GM13976 (cell line): ENCODE measurements around the gene CSN3.

Experiments
- DNase-seq: peaks from one replicate; pipeline ENCODE4 v3.0.0; 2012; ENCODE audit warnings: low spot score
- CTCF ChIP-seq: IDR thresholded peaks from 2 replicates; pipeline ENCODE4 v1.5.1; 2012; ENCODE audit warnings: borderline replicate concordance, mild to moderate bottlenecking; ENCODE audit not compliant: insufficient read depth; ENCODE audit errors: extremely low read depth, missing control alignments, control extremely low read depth
- in situ Hi-C: fragments of 300-500 bp; cut with MboI; formaldehyde crosslinking; loops from one replicate; pipeline ENCODE4 v1.12.0; 2022; ENCODE audit warnings: low sequenced_read_pairs, mixed read lengths, inconsistent platforms; ENCODE audit not compliant: unreplicated experiment

The CSN3 gene

GRCh38 chr4:70298051-70298450, 55.7 kb downstream of the CSN3 start:
- in situ Hi-C loops, result no loop called here

GRCh38 chr4:70299643-70300042, 57.2 kb downstream of the CSN3 start:
- TF ChIP-seq CTCF, result no peak
- DNase-seq, result no peak
- in situ Hi-C loops, result no loop called here

More at GRCh38 chr4:70298051-70298450, 55.7 kb downstream of the CSN3 start:
- no peak for DNase-seq
- no peak for TF ChIP-seq CTCF

GRCh38 chr4:70300215-70300614, 57.8 kb downstream of the CSN3 start:
- in situ Hi-C loops, result no loop called here
- no peak for DNase-seq
- no peak for TF ChIP-seq CTCF
